Right ventricle myocardium inferior (tissue), 1 donor: Measurements from ENCODE around the gene LUC7L. TPM values are rescaled to one million over a fixed set of nuclear protein-coding genes. Genes with fewer than 3 reads are reported as not detected.
"Not testable (repeated sequence)": the region's sequence is repeated elsewhere in the genome, so short reads cannot be mapped to it uniquely, and the experiment has no call there.

ENCODE experiments used
- ATAC-seq: fragments of 200-7000 bp; cut with Tn5 transposase; one replicate; pipeline ENCODE4 v1.9.1; 2020; ENCODE audit warnings: mild to moderate bottlenecking, moderate library complexity
- DNase-seq: peaks from one replicate; pipeline ENCODE4 v3.0.0; 2021; ENCODE audit errors: missing footprints
- intact Hi-C: fragments of 100-400 bp; cut with DNase I; formaldehyde crosslinking; loops from one replicate; pipeline ENCODE4 v1.11.0; 2022
- total RNA-seq: library from RNA; stranded (reverse); fragmentation: NEBNext Ultra II Directional; extraction: Animal tissue kit (Norgen Biotek cat#: 25700); gene quantifications from one replicate; pipeline ENCODE4 v1.2.1, GENCODE V29; 2021
- donor health status: DM: no; HTN: yes; CAD: no; lungs with severe emphysema.

LUC7L gene
- total RNA-seq, 1 donor from 2014 or later, result 23.5 TPM

GRCh38 chr16:265002-265529 is 35.8 kb upstream of the LUC7L start:
- intact Hi-C loops, result no loop called here
- no peak for ATAC-seq
- peak; percentile 41 for DNase-seq

- ATAC-seq (no peak), DNase-seq (peak; percentile 52)
- intact Hi-C loops, result no loop called here
Observed at GRCh38 chr16:264440-264951, 35.2 kb upstream of the LUC7L start.

- intact Hi-C loops, result no loop called here
- ATAC-seq, result no peak
- peak; percentile 31 for DNase-seq
Observed at GRCh38 chr16:263944-264343, 34.7 kb upstream of the LUC7L start.

GRCh38 chr16:263182-263774 is 34.0 kb upstream of the LUC7L start:
- DNase-seq (peak; percentile 61), ATAC-seq (no peak)
- intact Hi-C loops, result no loop called here

GRCh38 chr16:262121-262745 is 33.0 kb upstream of the LUC7L start:
- peak; percentile 62 for DNase-seq
- intact Hi-C loops, result no loop called here
- ATAC-seq, result no peak

GRCh38 chr16:261031-261691 is 31.9 kb upstream of the LUC7L start:
- intact Hi-C loops, result no loop called here
- no peak for ATAC-seq
- DNase-seq, result peak; percentile 59

- no peak for DNase-seq
- ATAC-seq, result no peak
- intact Hi-C loops, result no loop called here
Observed at GRCh38 chr16:260326-260725, 31.1 kb upstream of the LUC7L start.

- ATAC-seq, result no peak
- intact Hi-C loops, result no loop called here
- no peak for DNase-seq
Observed at GRCh38 chr16:259814-260253, 30.6 kb upstream of the LUC7L start.

- DNase-seq (no peak), ATAC-seq (no peak)
- intact Hi-C loops, result no loop called here
Observed at GRCh38 chr16:259226-259625, 30.0 kb upstream of the LUC7L start.

GRCh38 chr16:258091-258490 is 28.8 kb upstream of the LUC7L start:
- DNase-seq, ATAC-seq, intact Hi-C loops: not testable (repeated sequence)

GRCh38 chr16:255183-255582 is 25.9 kb upstream of the LUC7L start:
- intact Hi-C loops, result no loop called here
- DNase-seq (no peak), ATAC-seq (no peak)

- DNase-seq (no peak), ATAC-seq (no peak)
- intact Hi-C loops, result no loop called here
Observed at GRCh38 chr16:254461-254860, 25.2 kb upstream of the LUC7L start.

GRCh38 chr16:253833-254232 is 24.6 kb upstream of the LUC7L start:
- intact Hi-C loops, result no loop called here
- ATAC-seq, result no peak
- DNase-seq, result no peak

GRCh38 chr16:252366-253337 is 23.4 kb upstream of the LUC7L start:
- ATAC-seq, result peak; percentile 44
- intact Hi-C loops, result no loop called here

GRCh38 chr16:249431-249830 is 20.2 kb upstream of the LUC7L start:
- intact Hi-C loops, result no loop called here
- ATAC-seq (no peak), DNase-seq (no peak)

More at GRCh38 chr16:252366-253337, 23.4 kb upstream of the LUC7L start:
- DNase-seq, result no peak

- intact Hi-C loops, result no loop called here
- DNase-seq (no peak), ATAC-seq (no peak)
Observed at GRCh38 chr16:247027-247426, 17.8 kb upstream of the LUC7L start.

- DNase-seq (no peak), ATAC-seq (no peak)
- intact Hi-C loops, result no loop called here
Observed at GRCh38 chr16:245105-245504, 15.9 kb upstream of the LUC7L start.

GRCh38 chr16:243348-243747 is 14.1 kb upstream of the LUC7L start:
- ATAC-seq, result no peak
- intact Hi-C loops, result no loop called here
- DNase-seq, result no peak

- no peak for ATAC-seq
- DNase-seq, result no peak
- intact Hi-C loops, result no loop called here
Observed at GRCh38 chr16:242281-242680, 13.0 kb upstream of the LUC7L start.
